Activated CD4-positive, alpha-beta T cell treated with anti-CD3 and anti-CD28 coated beads, Interleukin-2, amount 50 U/mL, for 4 hours (primary cell): Measurements from ENCODE around the gene AWAT2.

ENCODE experiments used
- DNase-seq, 2 experiments: peaks; one replicate each; pipeline ENCODE4 v3.0.0-alpha.2; 2020

Gene AWAT2

GRCh38 chrX:70049925-70050324 lies at the start of gene AWAT2:
AWAT2 (minus strand) TSS chrX:70049938; CDS start chrX:70049932, 6 bp downstream.
- no peak for DNase-seq

- DNase-seq = no peak
Observed at GRCh38 chrX:70096052-70096451, 46.3 kb upstream of the AWAT2 start.

- no peak for DNase-seq
Observed at GRCh38 chrX:70092247-70092646, 42.5 kb upstream of the AWAT2 start.

- no peak for DNase-seq
Observed at GRCh38 chrX:70089604-70090297, 40.0 kb upstream of the AWAT2 start.

GRCh38 chrX:70088751-70089150 lies 39.0 kb upstream of the AWAT2 start:
- no peak for DNase-seq

- no peak for DNase-seq
Observed at GRCh38 chrX:70087857-70088630, 38.3 kb upstream of the AWAT2 start.

GRCh38 chrX:70084592-70085240 lies 35.0 kb upstream of the AWAT2 start:
- DNase-seq = no peak

GRCh38 chrX:70082723-70083122 lies 33.0 kb upstream of the AWAT2 start:
- DNase-seq = no peak

- DNase-seq = no peak
Observed at GRCh38 chrX:70079870-70080269, 30.1 kb upstream of the AWAT2 start.

GRCh38 chrX:70079297-70079696 lies 29.6 kb upstream of the AWAT2 start:
- no peak for DNase-seq

GRCh38 chrX:70066646-70067045 lies 16.9 kb upstream of the AWAT2 start:
- DNase-seq = no peak

GRCh38 chrX:70062961-70063550 lies 13.3 kb upstream of the AWAT2 start:
- DNase-seq = no peak

GRCh38 chrX:70062076-70062475 lies 12.3 kb upstream of the AWAT2 start, which contains the start of gene OTUD6A:
OTUD6A (plus strand) TSS chrX:70062457; CDS start chrX:70062525, 68 bp downstream.
- no peak for DNase-seq

- DNase-seq = no peak
Observed at GRCh38 chrX:70054391-70054790, 4.7 kb upstream of the AWAT2 start.

- DNase-seq = no peak
Observed at GRCh38 chrX:70052895-70053615, 3.3 kb upstream of the AWAT2 start.

- no peak for DNase-seq
Observed at GRCh38 chrX:70049406-70049805, 332 bp downstream of the AWAT2 start.

- DNase-seq = no peak
Observed at GRCh38 chrX:70046978-70047377, 2.8 kb downstream of the AWAT2 start.

- DNase-seq = no peak
Observed at GRCh38 chrX:70044541-70045245, 5.0 kb downstream of the AWAT2 start.

- no peak for DNase-seq
Observed at GRCh38 chrX:70043685-70044084, 6.1 kb downstream of the AWAT2 start.

- DNase-seq = no peak
Observed at GRCh38 chrX:70042399-70043371, 7.1 kb downstream of the AWAT2 start.

GRCh38 chrX:70041993-70042392 lies 7.7 kb downstream of the AWAT2 start:
- DNase-seq = no peak
